NB4 (cell line): ENCODE results near the gene CACNA1D.

Experiments
- DNase-seq: peaks from one replicate; pipeline ENCODE4 v3.0.0; 2010; ENCODE audit warnings: low read depth
- H3K4me3 ChIP-seq: one replicate; pipeline ENCODE4 v1.5.1; 2011; ENCODE audit warnings: mild to moderate bottlenecking, low read depth, low read length, moderate library complexity
- CTCF ChIP-seq: IDR thresholded peaks from one replicate; pipeline ENCODE4 v1.5.1; 2012; ENCODE audit warnings: low read depth, low read length
- MAX ChIP-seq: IDR thresholded peaks from 2 replicates; pipeline ENCODE4 v1.6.1; 2011; ENCODE audit warnings: low read depth, low read length
- MYC ChIP-seq: IDR thresholded peaks from 2 replicates; pipeline ENCODE4 v1.6.1; 2011; ENCODE audit warnings: low read depth, low read length
- POLR2A ChIP-seq: IDR thresholded peaks from 2 replicates; pipeline ENCODE4 v1.6.1; 2011; ENCODE audit warnings: mild to moderate bottlenecking; ENCODE audit not compliant: insufficient read length; ENCODE audit errors: extremely low read depth

CACNA1D gene

GRCh38 chr3:53749448-53749847, 255.0 kb downstream of the CACNA1D start:
- TF ChIP-seq POLR2A (no peak), CTCF (no peak), MYC (no peak), MAX (no peak)
- no peak for DNase-seq
- H3K4me3 ChIP-seq, result no peak overlapping the region

- H3K4me3 ChIP-seq, result no peak overlapping the region
- no peak for TF ChIP-seq POLR2A
- TF ChIP-seq MYC, result no peak
- TF ChIP-seq MAX, result no peak
- no peak for TF ChIP-seq CTCF
- no peak for DNase-seq
Observed at GRCh38 chr3:53750253-53751210, 256.1 kb downstream of the CACNA1D start.

GRCh38 chr3:53753518-53754183, 259.2 kb downstream of the CACNA1D start:
- TF ChIP-seq CTCF (no peak), POLR2A (no peak), MAX (no peak), MYC (no peak)
- H3K4me3 ChIP-seq, result no peak overlapping the region
- DNase-seq, result no peak

GRCh38 chr3:53754325-53754724, 259.9 kb downstream of the CACNA1D start:
- DNase-seq, result no peak
- TF ChIP-seq MYC, result no peak
- H3K4me3 ChIP-seq, result no peak overlapping the region

- TF ChIP-seq MYC, result no peak
- no peak for TF ChIP-seq MAX
- no peak for TF ChIP-seq POLR2A
- no peak for TF ChIP-seq CTCF
- DNase-seq, result no peak
- H3K4me3 ChIP-seq, result no peak overlapping the region
Observed at GRCh38 chr3:53758846-53759245, 264.4 kb downstream of the CACNA1D start.

GRCh38 chr3:53763353-53763752, 268.9 kb downstream of the CACNA1D start:
- no peak for TF ChIP-seq CTCF
- H3K4me3 ChIP-seq, result no peak overlapping the region
- DNase-seq, result no peak
